Subcutaneous abdominal adipose tissue (tissue), 5 donors: ENCODE results near the gene RNF20.

ENCODE experiments used
- H3K27ac ChIP-seq: one replicate; pipeline ENCODE4 v1.7.0; 2013; ENCODE audit warnings: low read depth, mild to moderate bottlenecking, inconsistent platforms, low read length, moderate library complexity
- H3K27me3 ChIP-seq, 5 donors: one replicate each; pipeline ENCODE4 v1.7.0; 2013; ENCODE audit warnings: low read length in 5 of 5, inconsistent platforms in 1 of 5; ENCODE audit not compliant: control insufficient read depth in 5 of 5, insufficient read depth in 4 of 5
- H3K36me3 ChIP-seq, 5 donors: one replicate each; pipeline ENCODE4 v1.7.0; 2013; ENCODE audit warnings: low read length in 5 of 5; ENCODE audit not compliant: control insufficient read depth in 5 of 5, insufficient read depth in 5 of 5
- H3K4me1 ChIP-seq, 5 donors: one replicate each; pipeline ENCODE4 v1.7.0; 2013; ENCODE audit warnings: low read length in 5 of 5, mild to moderate bottlenecking in 3 of 5, moderate library complexity in 1 of 5; ENCODE audit not compliant: control insufficient read depth in 5 of 5, insufficient read depth in 5 of 5
- H3K4me3 ChIP-seq, 5 donors: one replicate each; pipeline ENCODE4 v1.7.0; 2013; ENCODE audit warnings: low read length in 5 of 5, low read depth in 1 of 5
- H3K9ac ChIP-seq, 5 donors: one replicate each; pipeline ENCODE4 v1.7.0; 2013; ENCODE audit warnings: low read length in 5 of 5, mild to moderate bottlenecking in 4 of 5, moderate library complexity in 3 of 5
- H3K9me3 ChIP-seq, 5 donors: one replicate each; pipeline ENCODE4 v1.7.0; 2013; ENCODE audit warnings: low read length in 5 of 5; ENCODE audit not compliant: control insufficient read depth in 5 of 5
- donor health status: healthy.
- donor health status: healthy.
- donor health status: healthy.
- donor health status: healthy.
- donor health status: healthy.

RNF20 gene

GRCh38 chr9:101566904-101567724 is 33.5 kb downstream of the RNF20 start:
- H3K9me3 ChIP-seq, result no peaks in the 10 kb centered on the region
- H3K9ac ChIP-seq, result no peak overlapping the region
- H3K27ac ChIP-seq, result no peak overlapping the region
- H3K4me1 ChIP-seq, result no peaks in the 10 kb centered on the region
- H3K4me3 ChIP-seq, result no peak overlapping the region
- H3K36me3 ChIP-seq, result peaks cover 29 to 75% (median 45%) of the 10 kb centered on the region in 5 donors
- no peaks in the 10 kb centered on the region for H3K27me3 ChIP-seq

GRCh38 chr9:101567725-101568350 is 34.2 kb downstream of the RNF20 start:
- H3K27ac ChIP-seq, result no peak overlapping the region
- no peaks in the 10 kb centered on the region for H3K4me1 ChIP-seq
- H3K9ac ChIP-seq, result no peak overlapping the region
- no peaks in the 10 kb centered on the region for H3K27me3 ChIP-seq
- no peak overlapping the region for H3K4me3 ChIP-seq
- peaks cover 22 to 68% (median 38%) of the 10 kb centered on the region in 5 donors for H3K36me3 ChIP-seq
- no peaks in the 10 kb centered on the region for H3K9me3 ChIP-seq

- Histone ChIP-seq H3K27me3 (no peaks in the 10 kb centered on the region), H3K9ac (no peak overlapping the region), H3K4me3 (no peak overlapping the region), H3K4me1 (no peaks in the 10 kb centered on the region), H3K9me3 (no peaks in the 10 kb centered on the region), H3K36me3 (peaks cover 14 to 55% (median 29%) of the 10 kb centered on the region in 5 donors), H3K27ac (no peak overlapping the region)
Observed at GRCh38 chr9:101569741-101570501, 36.3 kb downstream of the RNF20 start.

GRCh38 chr9:101571114-101571513 is 37.5 kb downstream of the RNF20 start:
- peaks cover 14 to 45% (median 20%) of the 10 kb centered on the region in 5 donors for H3K36me3 ChIP-seq
- H3K27me3 ChIP-seq, result no peaks in the 10 kb centered on the region
- no peak overlapping the region for H3K9ac ChIP-seq
- H3K4me1 ChIP-seq, result no peaks in the 10 kb centered on the region
- H3K9me3 ChIP-seq, result no peaks in the 10 kb centered on the region
- H3K27ac ChIP-seq, result no peak overlapping the region
- no peak overlapping the region for H3K4me3 ChIP-seq

- no peaks in the 10 kb centered on the region for H3K9me3 ChIP-seq
- H3K27ac ChIP-seq, result no peak overlapping the region
- no peaks in the 10 kb centered on the region for H3K27me3 ChIP-seq
- no peak overlapping the region for H3K9ac ChIP-seq
- no peaks in the 10 kb centered on the region for H3K4me1 ChIP-seq
- peaks cover 8 to 35% (median 12%) of the 10 kb centered on the region in 5 donors for H3K36me3 ChIP-seq
- no peak overlapping the region for H3K4me3 ChIP-seq
Observed at GRCh38 chr9:101572316-101572715, 38.7 kb downstream of the RNF20 start.

- H3K9ac ChIP-seq, result no peak overlapping the region
- H3K36me3 ChIP-seq, result peaks cover 0 to 16% (median 2%) of the 10 kb centered on the region in 5 donors
- H3K27ac ChIP-seq, result no peak overlapping the region
- no peaks in the 10 kb centered on the region for H3K27me3 ChIP-seq
- H3K9me3 ChIP-seq, result no peaks in the 10 kb centered on the region
- H3K4me3 ChIP-seq, result no peak overlapping the region
- H3K4me1 ChIP-seq, result no peaks in the 10 kb centered on the region
Observed at GRCh38 chr9:101574731-101575333, 41.2 kb downstream of the RNF20 start.

GRCh38 chr9:101578378-101578777 is 44.7 kb downstream of the RNF20 start:
- H3K9me3 ChIP-seq, result no peaks in the 10 kb centered on the region

GRCh38 chr9:101579711-101580545 is 46.3 kb downstream of the RNF20 start:
- Histone ChIP-seq H3K27ac (no peak overlapping the region), H3K27me3 (no peaks in the 10 kb centered on the region), H3K4me1 (no peaks in the 10 kb centered on the region), H3K9me3 (no peaks in the 10 kb centered on the region), H3K36me3 (no peaks in the 10 kb centered on the region), H3K4me3 (no peak overlapping the region), H3K9ac (no peak overlapping the region)

More at GRCh38 chr9:101578378-101578777, 44.7 kb downstream of the RNF20 start:
- Histone ChIP-seq H3K9ac (no peak overlapping the region), H3K4me3 (no peak overlapping the region), H3K36me3 (peaks cover 0 to 1% (median 0%) of the 10 kb centered on the region in 5 donors), H3K27me3 (no peaks in the 10 kb centered on the region), H3K4me1 (no peaks in the 10 kb centered on the region), H3K27ac (no peak overlapping the region)

GRCh38 chr9:101582553-101582952 is 48.9 kb downstream of the RNF20 start:
- Histone ChIP-seq H3K9me3 (no peaks in the 10 kb centered on the region), H3K36me3 (no peaks in the 10 kb centered on the region), H3K27me3 (no peaks in the 10 kb centered on the region), H3K4me3 (no peak overlapping the region), H3K4me1 (no peaks in the 10 kb centered on the region), H3K9ac (no peak overlapping the region), H3K27ac (no peak overlapping the region)
